Measurements from ENCODE around the gene LY6G6D.

The LY6G6D gene

GRCh38 chr6:31733734-31734133, 18.6 kb downstream of the LY6G6D start:
- Histone ChIP-seq H3K36me3 (replicated peaks) (peaks cover 39% of the 10 kb centered on the region), H3K27ac (no peak overlapping the region), H3K27me3 (replicated peaks) (no peaks in the 10 kb centered on the region), H3K4me3 (ENCODE audit: low read depth, low read length) (peak overlapping the region; percentile 96)
- TF ChIP-seq CTCF (IDR thresholded peaks at IDR 0.05; ENCODE audit: low read depth, low read length, missing control alignments), result no peak
- DNase-seq, result no peak
- in situ Hi-C loops (cut with HindIII; ENCODE audit: low pct_ligation_motif_present, low sequenced_read_pairs), result no loop called here

- Histone ChIP-seq H3K27me3 (replicated peaks) (no peaks in the 10 kb centered on the region), H3K36me3 (replicated peaks) (peaks cover 39% of the 10 kb centered on the region), H3K4me3 (ENCODE audit: low read depth, low read length) (peak overlapping the region; percentile 96), H3K27ac (peak overlapping the region; percentile 81)
- no peak for DNase-seq
- in situ Hi-C loops (cut with HindIII; ENCODE audit: low pct_ligation_motif_present, low sequenced_read_pairs), result no loop called here
- no peak for TF ChIP-seq CTCF (IDR thresholded peaks at IDR 0.05; ENCODE audit: low read depth, low read length, missing control alignments)
These were observed 19.2 kb downstream of the LY6G6D start for GRCh38 chr6:31734247-31734820.

- in situ Hi-C loops (cut with HindIII; ENCODE audit: low pct_ligation_motif_present, low sequenced_read_pairs), result no loop called here
- no peak for TF ChIP-seq CTCF (IDR thresholded peaks at IDR 0.05; ENCODE audit: low read depth, low read length, missing control alignments)
- Histone ChIP-seq H3K4me3 (ENCODE audit: low read depth, low read length) (peak overlapping the region; percentile 96), H3K27ac (peak overlapping the region; percentile 81), H3K36me3 (replicated peaks) (peaks cover 39% of the 10 kb centered on the region), H3K27me3 (replicated peaks) (no peaks in the 10 kb centered on the region)
- peak; percentile 50 for DNase-seq
These were observed 19.8 kb downstream of the LY6G6D start for GRCh38 chr6:31734821-31735406.

GRCh38 chr6:31736021-31736767, 21.0 kb downstream of the LY6G6D start, which contains the start of gene CLIC1:
CLIC1 (minus strand) TSS chr6:31736530; CDS start chr6:31736300, 230 bp downstream.
- Histone ChIP-seq H3K27ac (peak within 1 kb of the TSS; percentile 81), H3K36me3 (replicated peaks) (peaks cover 33% of the 10 kb centered on the region), H3K4me3 (ENCODE audit: low read depth, low read length) (peak within 1 kb of the TSS; percentile 96), H3K27me3 (replicated peaks) (no peaks in the 10 kb centered on the region)
- in situ Hi-C loops (cut with HindIII; ENCODE audit: low pct_ligation_motif_present, low sequenced_read_pairs), result no loop called here
- no peak for TF ChIP-seq CTCF (IDR thresholded peaks at IDR 0.05; ENCODE audit: low read depth, low read length, missing control alignments)
- peak; percentile 78 for DNase-seq

GRCh38 chr6:31736768-31737314, 21.7 kb downstream of the LY6G6D start:
- no peaks in the 10 kb centered on the region for H3K27me3 ChIP-seq (replicated peaks)
- in situ Hi-C loops (cut with HindIII; ENCODE audit: low pct_ligation_motif_present, low sequenced_read_pairs), result no loop called here
- peaks cover 26% of the 10 kb centered on the region for H3K36me3 ChIP-seq (replicated peaks)
- DNase-seq, result no peak
- no peak for TF ChIP-seq CTCF (IDR thresholded peaks at IDR 0.05; ENCODE audit: low read depth, low read length, missing control alignments)
- peak overlapping the region; percentile 96 for H3K4me3 ChIP-seq (ENCODE audit: low read depth, low read length)
- H3K27ac ChIP-seq, result peak overlapping the region; percentile 81

All from brain microvascular endothelial cell (primary cell).